Thyroid gland (tissue), 4 donors: ENCODE results near the gene PHKG1.

ENCODE experiments used
- CTCF ChIP-seq, 6 experiments: fragments of 200-600 bp in 3 of 6; fragments of 450-650 bp in 3 of 6; sonication (generic) in 3 of 6; IDR thresholded peaks; one replicate each; pipeline ENCODE4 v1.5.1; 2016 to 2019; ENCODE audit warnings: antibody characterized with exemption in 6 of 6, mild to moderate bottlenecking in 2 of 6, inconsistent platforms in 1 of 6, moderate library complexity in 1 of 6
- POLR2A ChIP-seq, 2 donors: fragments of 450-650 bp; IDR thresholded peaks; one replicate each; pipeline ENCODE4 v1.6.1; 2017; ENCODE audit warnings: antibody characterized with exemption in 2 of 2, mild to moderate bottlenecking in 2 of 2, moderate library complexity in 1 of 2

GRCh38 chr7:56081626-56082340 is 11.0 kb downstream of the PHKG1 start:
- TF ChIP-seq CTCF (IDR thresholded peaks at IDR 0.05) (no peak), POLR2A (IDR thresholded peaks at IDR 0.05) (no peak)
